Memory B cell (primary cell): Measurements from ENCODE around the gene NOS3.

ENCODE experiments used
- ATAC-seq: fragments of 150-1000 bp; cut with Tn5 transposase; 2 replicates; pipeline ENCODE4 v1.10.0; 2021; ENCODE audit warnings: low read depth, mild to moderate bottlenecking, moderate library complexity
- DNase-seq, 2 donors: peaks; one replicate each; pipeline ENCODE4 v3.0.0; 2022; ENCODE audit warnings: low spot score in 2 of 2
- H3K27ac Mint-ChIP-seq: one replicate; pipeline ENCODE4 v1.8.0; 2022; ENCODE audit warnings: mild to moderate bottlenecking, moderate library complexity, mixed read lengths
- H3K27me3 Mint-ChIP-seq: one replicate; pipeline ENCODE4 v1.8.0; 2022; ENCODE audit warnings: mixed read lengths
- H3K36me3 Mint-ChIP-seq: one replicate; pipeline ENCODE4 v1.8.0; 2022; ENCODE audit warnings: mild to moderate bottlenecking, mixed read lengths
- H3K4me1 Mint-ChIP-seq: one replicate; pipeline ENCODE4 v1.8.0; 2022; ENCODE audit warnings: mixed read lengths
- H3K4me3 Mint-ChIP-seq: one replicate; pipeline ENCODE4 v1.8.0; 2022; ENCODE audit warnings: mild to moderate bottlenecking, moderate library complexity, mixed read lengths
- H3K9me3 Mint-ChIP-seq: one replicate; pipeline ENCODE4 v1.8.0; 2022; ENCODE audit warnings: mixed read lengths

Gene NOS3

DNA sequence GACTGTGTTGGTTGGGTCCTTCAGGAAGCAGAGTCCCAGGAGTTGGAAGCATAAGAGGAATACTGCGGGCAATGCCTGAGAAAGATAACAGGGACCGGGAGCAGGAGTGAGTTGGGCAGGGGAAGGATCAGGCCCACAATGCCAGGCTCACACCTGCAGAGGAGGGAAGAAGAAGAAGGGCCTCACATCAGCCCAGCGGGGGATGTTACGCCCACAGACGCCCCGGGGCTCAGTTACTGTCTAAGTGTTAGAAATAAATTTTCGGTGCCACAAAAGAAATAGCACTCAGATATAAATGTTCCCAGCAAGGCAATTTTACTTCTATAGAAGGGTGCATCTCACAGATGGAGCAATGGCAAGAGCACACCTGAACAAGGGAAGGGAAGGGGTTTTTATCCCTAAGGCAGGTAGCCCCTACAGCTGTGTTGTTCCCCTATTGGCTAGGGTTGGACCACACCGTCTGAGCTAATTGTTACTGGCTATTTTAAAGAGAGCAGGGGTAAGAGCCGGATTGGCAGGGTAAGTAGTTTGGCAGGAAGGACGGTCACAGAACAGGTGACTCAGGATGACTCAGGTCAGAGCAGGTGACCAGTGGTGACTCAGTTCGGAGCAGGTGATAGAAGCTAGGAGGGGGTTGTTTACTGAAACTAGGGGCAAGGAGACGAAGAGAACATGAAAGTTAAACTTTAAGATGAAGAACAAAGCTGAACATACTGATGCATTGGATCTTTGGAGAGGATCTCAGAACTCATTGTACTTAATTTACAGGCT, at the start of gene NOS3:
Gene NOS3 (plus strand): TSS at position 602 of the 771 bp plus-strand sequence. CDS start 2,787 bp downstream, outside the sequence.
- peaks cover 8% of the 10 kb centered on the region for H3K9me3 Mint-ChIP-seq
- peaks cover 10% of the 10 kb centered on the region for H3K4me1 Mint-ChIP-seq
- no peak for ATAC-seq
- H3K27me3 Mint-ChIP-seq, result peaks cover 13% of the 10 kb centered on the region
- no peak within 1 kb of the TSS for H3K4me3 Mint-ChIP-seq
- peaks cover 6% of the 10 kb centered on the region for H3K36me3 Mint-ChIP-seq
- H3K27ac Mint-ChIP-seq, result no peak within 1 kb of the TSS
- DNase-seq, result no peak

DNA sequence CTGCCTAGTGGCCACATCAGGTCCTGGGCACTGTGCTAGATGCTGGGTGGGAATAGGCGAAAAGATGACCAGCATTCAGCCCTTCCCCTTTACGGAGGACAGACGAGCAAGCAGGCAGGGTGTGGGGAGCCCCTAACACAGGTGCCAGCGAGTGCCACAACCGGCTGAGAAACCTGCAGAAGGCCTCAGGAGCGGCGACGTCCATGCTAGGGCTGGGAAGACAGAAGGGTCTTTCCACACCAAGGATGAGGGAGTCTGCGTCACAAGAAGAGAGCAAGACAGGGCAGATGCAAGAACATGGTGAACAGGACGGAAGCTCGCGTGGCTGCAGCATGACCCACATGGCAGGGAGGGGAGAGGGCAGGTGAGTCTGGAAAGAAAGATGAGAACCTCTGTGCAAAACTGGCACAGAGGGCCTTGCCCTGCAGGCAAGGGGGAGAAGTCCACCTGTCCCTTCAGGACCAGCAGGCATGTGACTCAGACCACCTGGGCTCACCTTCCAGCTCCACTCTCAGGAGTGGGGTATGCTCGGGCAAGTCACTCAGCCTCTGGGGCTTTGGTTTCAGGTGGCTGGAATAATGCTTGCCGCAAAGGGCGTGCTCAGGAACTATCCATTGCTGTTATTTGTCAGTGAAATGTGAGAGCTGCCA, 49.3 kb upstream of the NOS3 start:
- DNase-seq (no peak), ATAC-seq (no peak)
- no peak overlapping the region for H3K27ac Mint-ChIP-seq
- H3K36me3 Mint-ChIP-seq, result peaks cover under 1% of the 10 kb centered on the region
- peaks cover 5% of the 10 kb centered on the region for H3K27me3 Mint-ChIP-seq
- no peaks in the 10 kb centered on the region for H3K9me3 Mint-ChIP-seq
- peaks cover 22% of the 10 kb centered on the region for H3K4me1 Mint-ChIP-seq
- no peak overlapping the region for H3K4me3 Mint-ChIP-seq

DNA sequence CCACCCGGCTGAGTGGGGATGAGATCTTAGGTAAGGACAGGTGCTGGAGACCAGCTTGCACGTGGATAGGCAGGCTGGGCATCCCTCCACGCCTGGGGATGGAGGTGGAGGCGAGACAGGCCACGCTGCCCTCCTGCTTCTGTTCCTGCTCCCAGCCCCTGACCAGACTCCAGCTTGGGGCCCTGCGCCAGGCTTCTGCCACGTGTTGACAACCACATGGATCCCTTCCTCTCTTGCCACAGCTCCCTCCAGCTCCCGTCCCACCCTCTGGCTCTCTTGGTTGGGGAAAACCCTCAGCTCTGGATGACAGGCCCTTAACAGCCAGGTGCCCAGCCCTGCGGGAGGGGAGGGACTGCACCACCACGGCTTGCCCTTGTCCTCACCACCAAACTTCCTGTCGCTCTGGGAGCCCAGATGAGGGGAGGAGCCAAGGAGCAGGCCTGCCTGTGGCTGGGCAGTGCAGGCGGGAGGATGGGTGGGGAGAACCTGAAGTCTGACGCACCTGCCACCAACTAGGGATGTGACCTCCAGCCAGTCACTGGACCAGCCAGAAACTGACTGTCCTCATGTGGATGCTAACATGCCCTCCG, 48.7 kb upstream of the NOS3 start:
- no peak overlapping the region for H3K4me3 Mint-ChIP-seq
- no peaks in the 10 kb centered on the region for H3K9me3 Mint-ChIP-seq
- ATAC-seq (peak; percentile 72), DNase-seq (no peak)
- peaks cover 2% of the 10 kb centered on the region for H3K36me3 Mint-ChIP-seq
- H3K27me3 Mint-ChIP-seq, result peaks cover 7% of the 10 kb centered on the region
- H3K27ac Mint-ChIP-seq, result no peak overlapping the region
- H3K4me1 Mint-ChIP-seq, result peaks cover 24% of the 10 kb centered on the region

DNA sequence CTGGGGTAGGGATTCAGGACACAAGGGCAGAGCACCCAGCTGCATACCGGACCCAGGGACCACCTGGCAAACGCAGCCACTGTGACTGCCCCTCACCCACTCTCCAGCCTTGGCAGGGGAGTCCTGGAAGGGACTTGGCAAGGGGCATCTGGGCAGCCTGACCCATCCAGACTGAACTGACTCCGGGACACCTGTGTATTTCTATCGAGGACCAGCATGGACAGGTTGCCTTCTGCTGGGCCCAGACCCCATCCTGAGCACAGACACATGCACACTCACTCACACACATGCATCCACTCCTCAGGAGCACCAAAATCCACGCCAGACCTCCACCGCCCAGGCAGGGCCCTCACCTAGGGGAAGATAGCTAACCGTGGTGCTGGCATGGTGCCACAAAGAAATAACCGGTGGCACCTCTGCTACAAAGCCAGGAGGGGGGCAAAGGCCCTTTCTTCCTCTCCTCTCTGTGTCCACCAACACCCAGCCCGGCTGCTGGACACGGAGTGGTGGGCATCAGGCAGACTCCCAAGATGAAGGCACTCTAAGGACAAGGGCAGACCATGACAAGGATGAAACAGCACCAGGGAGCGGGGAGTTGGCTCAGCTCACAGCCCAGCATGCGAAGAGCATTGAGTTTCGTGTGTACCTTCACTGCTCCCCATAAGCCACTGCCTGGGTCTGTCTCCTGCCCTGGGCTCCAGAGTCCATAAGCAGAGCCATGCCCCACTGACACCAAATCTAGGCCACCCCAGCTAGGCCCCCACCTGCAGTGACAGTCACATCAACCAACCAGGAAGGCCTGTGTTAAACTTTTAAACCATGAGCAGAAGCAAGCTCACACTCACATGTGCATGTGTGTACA, 48.0 kb upstream of the NOS3 start:
- no peak overlapping the region for H3K4me3 Mint-ChIP-seq
- no peak for ATAC-seq
- no peak overlapping the region for H3K27ac Mint-ChIP-seq
- H3K4me1 Mint-ChIP-seq, result peaks cover 22% of the 10 kb centered on the region
- peaks cover 7% of the 10 kb centered on the region for H3K27me3 Mint-ChIP-seq
- no peaks in the 10 kb centered on the region for H3K9me3 Mint-ChIP-seq
- H3K36me3 Mint-ChIP-seq, result peaks cover 2% of the 10 kb centered on the region
- no peak for DNase-seq

DNA sequence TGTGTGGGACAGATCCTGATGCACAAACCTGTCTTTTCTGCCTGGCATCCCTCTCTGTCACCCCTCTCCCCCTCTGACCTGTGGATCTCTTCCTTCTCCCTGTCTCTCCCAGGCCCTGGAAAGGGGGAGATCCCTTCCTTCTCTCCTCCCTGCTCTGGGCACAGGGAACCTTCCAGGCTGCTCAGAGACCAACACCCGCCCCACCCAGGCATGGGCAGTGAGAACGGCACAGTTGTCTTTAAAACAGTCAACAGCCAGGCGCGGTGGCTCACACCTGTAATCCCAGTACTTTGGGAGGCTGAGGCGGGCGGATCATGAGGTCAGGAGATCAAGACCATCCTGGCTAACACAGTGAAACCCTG, 47.4 kb upstream of the NOS3 start:
- peaks cover 7% of the 10 kb centered on the region for H3K27me3 Mint-ChIP-seq

DNA sequence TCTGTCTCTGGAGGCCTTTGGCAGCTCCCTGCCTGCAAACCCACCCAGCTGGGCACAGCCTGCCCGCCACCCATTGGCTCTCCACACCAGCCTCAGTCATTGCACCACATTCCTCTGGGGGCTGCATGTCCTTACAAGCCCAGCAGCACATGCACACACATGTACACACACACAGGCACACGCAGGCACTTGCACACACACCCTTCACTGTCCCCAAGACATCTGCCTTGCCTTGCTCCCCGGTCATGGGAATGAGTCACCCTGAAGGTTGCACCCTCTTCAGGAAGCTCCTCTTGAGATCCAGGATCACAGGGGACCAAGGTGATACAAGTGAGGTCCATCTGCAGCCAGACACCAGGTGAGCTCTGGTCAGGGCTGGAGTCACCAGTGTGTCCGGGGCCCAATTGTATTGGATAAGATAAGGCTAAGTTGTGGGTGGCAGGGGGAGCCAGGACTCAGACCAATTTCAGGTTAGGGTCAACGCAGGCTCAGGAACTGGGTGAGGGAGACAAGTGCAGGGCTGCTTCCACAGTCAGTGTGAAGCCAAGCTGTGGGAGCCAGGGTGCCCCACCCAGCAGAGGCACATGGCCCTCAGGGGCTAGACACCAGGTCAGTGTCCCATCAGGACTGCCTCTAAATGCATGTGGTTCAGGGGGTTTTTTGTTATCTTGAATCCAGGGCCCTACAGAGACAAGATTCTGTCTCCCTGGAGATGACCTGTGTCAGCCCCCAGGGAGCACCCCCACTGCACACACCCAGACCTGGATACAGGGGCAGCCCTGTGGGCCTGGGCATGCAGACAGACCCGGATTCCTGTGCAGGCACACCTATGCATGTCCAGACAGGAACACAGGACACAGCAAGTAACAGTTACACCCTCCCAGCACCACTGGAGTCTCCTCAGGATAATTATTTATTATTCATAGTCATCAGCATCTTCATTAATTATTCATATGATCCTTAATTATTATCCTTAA, 46.5 kb upstream of the NOS3 start:
- DNase-seq (no peak), ATAC-seq (no peak)
- Mint-ChIP-seq H3K4me1 (peaks cover 15% of the 10 kb centered on the region), H3K27ac (no peak overlapping the region), H3K9me3 (no peaks in the 10 kb centered on the region), H3K4me3 (no peak overlapping the region), H3K27me3 (peaks cover 6% of the 10 kb centered on the region), H3K36me3 (peaks cover 3% of the 10 kb centered on the region)

More for the DNA sequence above, 47.4 kb upstream of the NOS3 start:
- H3K4me3 Mint-ChIP-seq, result no peak overlapping the region
- H3K4me1 Mint-ChIP-seq, result peaks cover 18% of the 10 kb centered on the region
- no peaks in the 10 kb centered on the region for H3K9me3 Mint-ChIP-seq
- peaks cover 2% of the 10 kb centered on the region for H3K36me3 Mint-ChIP-seq
- H3K27ac Mint-ChIP-seq, result no peak overlapping the region
- DNase-seq, result no peak
- ATAC-seq, result no peak

DNA sequence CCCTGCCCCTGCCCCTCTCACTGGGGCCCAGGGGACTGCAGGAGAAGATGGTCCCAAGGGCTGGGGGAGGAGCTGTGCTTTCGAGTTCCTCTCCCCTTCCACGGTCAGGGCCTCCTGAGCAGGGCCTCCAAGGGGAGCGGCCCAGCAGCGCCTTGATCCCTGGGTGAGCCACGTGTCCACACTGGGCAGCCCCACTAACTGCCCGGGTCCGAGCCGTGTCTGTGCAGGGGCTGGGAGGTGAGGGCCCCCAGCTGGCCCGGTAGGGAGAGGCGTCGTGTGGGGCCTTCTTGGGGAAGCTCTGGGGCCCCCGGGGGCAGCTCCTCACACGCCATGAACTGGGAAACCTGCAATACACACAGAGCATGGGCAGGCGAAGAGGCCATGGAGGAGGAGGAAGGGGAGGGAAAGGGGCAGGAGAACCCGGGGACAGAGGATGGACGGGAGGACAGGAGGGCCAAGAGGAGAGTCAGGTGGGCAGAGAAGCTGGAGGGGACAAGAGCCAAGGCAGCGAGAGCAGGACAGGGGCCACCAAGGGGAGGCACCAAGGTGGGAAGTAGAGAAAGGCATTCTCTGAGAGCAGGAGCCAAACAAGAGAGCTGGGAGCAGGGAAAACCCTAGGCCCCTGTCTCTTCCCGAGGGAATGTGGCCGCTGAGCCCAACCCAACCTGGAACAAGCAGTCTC, 45.5 kb upstream of the NOS3 start:
- no peak for ATAC-seq
- Mint-ChIP-seq H3K9me3 (no peaks in the 10 kb centered on the region), H3K27ac (no peak overlapping the region), H3K36me3 (peaks cover 5% of the 10 kb centered on the region), H3K27me3 (peaks cover 6% of the 10 kb centered on the region), H3K4me1 (peaks cover 15% of the 10 kb centered on the region), H3K4me3 (no peak overlapping the region)
- no peak for DNase-seq

DNA sequence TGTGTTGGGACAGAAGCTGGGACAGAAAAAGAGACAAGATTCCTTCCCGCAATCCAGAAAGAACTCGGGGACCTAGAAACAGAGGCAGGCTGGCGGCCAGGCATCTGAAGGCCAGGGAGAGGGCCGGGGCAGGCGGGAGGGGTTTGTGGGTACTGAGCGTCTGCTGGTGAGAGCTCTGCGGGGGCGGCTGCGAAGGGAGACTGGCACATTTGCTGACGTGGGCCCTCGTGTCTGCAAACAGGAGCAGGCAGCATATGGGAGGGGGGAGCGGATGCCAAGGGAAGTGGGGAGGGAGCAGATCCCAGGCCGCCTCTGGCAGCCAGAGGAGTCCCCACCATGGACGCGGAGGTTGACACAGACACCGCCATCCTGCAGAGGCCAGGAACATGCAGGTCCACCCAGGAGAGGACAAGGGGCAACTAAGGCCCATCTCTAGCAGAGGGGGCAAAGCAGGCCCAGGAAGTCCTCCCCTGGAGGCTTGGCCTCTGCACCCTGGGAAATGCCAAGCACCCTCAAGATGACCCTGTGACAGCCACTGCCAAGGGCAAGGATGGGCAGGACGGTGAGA, 44.9 kb upstream of the NOS3 start:
- Mint-ChIP-seq H3K27me3 (peaks cover 6% of the 10 kb centered on the region), H3K9me3 (no peaks in the 10 kb centered on the region), H3K4me3 (no peak overlapping the region), H3K27ac (no peak overlapping the region), H3K4me1 (peaks cover 15% of the 10 kb centered on the region), H3K36me3 (peaks cover 5% of the 10 kb centered on the region)
- no peak for ATAC-seq
- no peak for DNase-seq

DNA sequence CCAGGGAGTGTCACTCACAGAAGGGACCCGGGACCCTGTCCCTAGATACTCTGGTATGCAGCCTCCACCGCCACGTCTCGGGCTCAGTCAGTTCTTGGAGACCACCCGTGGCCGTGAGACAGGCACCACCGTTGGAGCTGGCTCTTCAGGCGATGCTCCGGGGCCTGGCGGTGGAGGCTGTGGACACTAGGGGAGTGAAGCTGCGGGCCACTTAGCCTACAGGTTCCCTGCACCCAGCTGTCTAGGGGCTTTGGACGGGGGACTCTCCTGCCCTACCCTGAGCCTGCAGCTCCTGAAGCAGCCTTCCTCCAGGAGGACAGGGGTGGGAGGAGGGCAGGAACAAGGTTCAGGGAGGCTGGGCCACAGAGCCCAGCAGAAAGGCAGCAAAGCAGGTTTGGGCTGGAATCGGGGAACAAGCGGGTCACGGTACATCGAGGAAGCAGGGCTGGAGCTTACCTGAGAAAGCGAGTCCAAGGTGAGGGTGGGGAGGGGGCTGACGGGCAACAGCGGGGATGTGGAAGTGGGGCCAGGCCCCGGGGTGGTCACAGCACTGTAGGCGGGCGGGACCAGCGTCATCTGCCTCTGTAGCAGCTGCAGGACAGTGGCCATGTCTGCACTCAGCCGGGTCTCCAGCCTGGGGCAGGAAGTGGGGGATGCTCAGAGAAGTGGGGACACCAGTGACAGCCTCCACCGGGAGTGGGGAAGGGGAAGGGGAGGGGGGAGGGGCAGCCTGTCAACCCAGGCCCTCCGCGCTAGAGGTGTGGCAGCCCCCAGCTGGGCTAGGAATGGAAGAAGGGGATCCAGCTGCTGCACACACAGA, 44.2 kb upstream of the NOS3 start:
- H3K27ac Mint-ChIP-seq, result no peak overlapping the region
- DNase-seq, result no peak

DNA sequence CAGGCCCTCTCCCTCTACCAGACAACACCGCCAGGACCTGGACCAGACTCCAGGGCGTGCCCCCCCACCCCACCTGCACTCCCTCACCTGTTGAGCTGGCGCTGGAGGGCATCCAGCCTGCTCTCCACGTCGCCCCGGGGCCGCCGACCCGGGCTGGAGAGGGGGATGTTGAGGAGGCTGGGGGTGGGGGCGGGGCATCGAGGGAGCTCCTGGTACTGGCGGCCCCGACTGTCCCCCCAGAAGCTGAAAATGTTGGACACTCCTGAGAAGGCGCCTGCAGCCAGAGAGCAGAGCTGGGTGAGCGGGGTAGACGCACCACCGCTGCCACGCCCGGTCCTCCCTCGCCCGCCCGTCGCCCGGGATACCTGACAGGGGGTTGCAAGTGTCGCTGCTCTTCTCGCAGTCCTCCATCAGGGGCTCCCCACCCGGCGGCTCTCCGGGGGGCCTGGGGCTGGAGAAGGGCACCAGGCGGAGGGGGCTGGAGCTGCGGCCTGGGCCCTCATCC, 43.5 kb upstream of the NOS3 start:
- H3K4me3 Mint-ChIP-seq, result no peak overlapping the region
- ATAC-seq (no peak), DNase-seq (no peak)
- no peaks in the 10 kb centered on the region for H3K9me3 Mint-ChIP-seq
- peaks cover 5% of the 10 kb centered on the region for H3K36me3 Mint-ChIP-seq
- H3K4me1 Mint-ChIP-seq, result peaks cover 9% of the 10 kb centered on the region
- no peak overlapping the region for H3K27ac Mint-ChIP-seq
- H3K27me3 Mint-ChIP-seq, result peaks cover 3% of the 10 kb centered on the region

More for the DNA sequence above, 44.2 kb upstream of the NOS3 start:
- Mint-ChIP-seq H3K36me3 (peaks cover 5% of the 10 kb centered on the region), H3K4me1 (peaks cover 12% of the 10 kb centered on the region), H3K4me3 (no peak overlapping the region), H3K9me3 (no peaks in the 10 kb centered on the region), H3K27me3 (peaks cover 3% of the 10 kb centered on the region)
- ATAC-seq, result no peak

DNA sequence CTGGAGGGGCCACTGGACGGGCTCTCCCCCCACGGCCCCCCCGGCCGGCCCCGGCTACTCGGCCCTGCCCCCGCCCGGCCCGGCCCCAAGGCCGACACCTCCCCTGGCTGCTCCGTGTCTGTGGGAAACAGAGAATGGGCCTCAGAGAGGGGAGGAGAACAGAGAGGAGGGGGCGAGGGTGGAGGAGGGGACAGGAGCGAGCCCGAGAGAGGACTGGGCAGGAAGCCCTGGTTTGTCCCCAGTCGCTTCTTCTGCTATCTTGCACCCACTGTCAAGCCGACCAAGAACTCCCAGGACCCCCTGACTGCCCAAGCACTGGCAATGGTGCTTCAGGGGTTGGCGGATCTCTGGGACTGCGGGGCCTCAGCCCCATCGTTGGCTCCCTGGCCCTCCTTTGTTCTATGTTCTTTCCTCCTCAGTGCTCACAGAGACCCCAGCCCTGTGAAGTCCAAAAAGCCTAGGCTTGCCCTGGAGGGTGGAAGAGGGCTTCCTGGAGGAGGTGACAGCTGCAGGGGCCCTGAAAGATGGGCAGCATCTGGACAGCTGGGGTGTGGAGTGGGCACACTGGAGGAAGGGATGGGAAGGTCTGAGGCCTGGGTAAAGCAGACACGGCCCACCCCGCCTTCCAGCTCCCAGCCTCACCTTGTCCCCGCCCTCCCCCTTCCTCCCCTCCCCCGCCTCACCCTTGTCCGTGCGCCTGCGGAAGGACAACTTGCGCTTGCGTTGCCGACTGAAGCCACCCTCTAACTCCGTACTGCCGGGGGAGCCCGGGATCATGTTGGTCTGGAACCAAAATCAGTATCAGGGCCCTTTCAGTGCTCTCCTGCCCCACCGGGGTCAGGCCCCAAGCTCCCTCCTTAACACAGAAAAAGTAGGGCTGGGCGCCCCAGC, 42.8 kb upstream of the NOS3 start:
- peaks cover 5% of the 10 kb centered on the region for H3K36me3 Mint-ChIP-seq
- H3K27me3 Mint-ChIP-seq, result peaks cover 3% of the 10 kb centered on the region
- ATAC-seq (no peak), DNase-seq (no peak)
- H3K4me3 Mint-ChIP-seq, result no peak overlapping the region
- H3K4me1 Mint-ChIP-seq, result peaks cover 8% of the 10 kb centered on the region
- no peaks in the 10 kb centered on the region for H3K9me3 Mint-ChIP-seq
- H3K27ac Mint-ChIP-seq, result no peak overlapping the region
